ENCODE results near the gene ZNF536.
A peak's percentile ranks its signal among the peaks of the same experiment; 100 is the strongest.
"Not testable (repeated sequence)": the region's sequence is repeated elsewhere in the genome, so short reads cannot be mapped to it uniquely, and the experiment has no call there.

The ZNF536 gene

GRCh38 chr19:30390356-30390988 lies 18.3 kb downstream of the ZNF536 start:
- H3K4me2 ChIP-seq, result peak overlapping the region in 8 of 11 experiments; percentile 80 to 94 (median 84); a peak in 13 of 22 replicates
- no peak overlapping the region for H3K9ac ChIP-seq
- peaks cover 29 to 38% (median 32%) of the 10 kb centered on the region in 10 experiments for H3K4me1 ChIP-seq
- H3K27me3 ChIP-seq, result peaks cover 6 to 24% (median 16%) of the 10 kb centered on the region in 11 experiments; a peak in 17 of 22 replicates
- peaks cover 0 to 12% (median 5%) of the 10 kb centered on the region in 11 experiments; a peak in 6 of 22 replicates for H4K20me1 ChIP-seq
- H3K9me3 ChIP-seq (replicated peaks in 1 of 11), result no peaks in the 10 kb centered on the region
- no peak for TF ChIP-seq Cebpa-rat (IDR thresholded peaks at IDR 0.05)
- no peaks in the 10 kb centered on the region for H3K36me3 ChIP-seq
- H3K4me3 ChIP-seq, result no peak overlapping the region
- no peak overlapping the region for H3K27ac ChIP-seq

DNA sequence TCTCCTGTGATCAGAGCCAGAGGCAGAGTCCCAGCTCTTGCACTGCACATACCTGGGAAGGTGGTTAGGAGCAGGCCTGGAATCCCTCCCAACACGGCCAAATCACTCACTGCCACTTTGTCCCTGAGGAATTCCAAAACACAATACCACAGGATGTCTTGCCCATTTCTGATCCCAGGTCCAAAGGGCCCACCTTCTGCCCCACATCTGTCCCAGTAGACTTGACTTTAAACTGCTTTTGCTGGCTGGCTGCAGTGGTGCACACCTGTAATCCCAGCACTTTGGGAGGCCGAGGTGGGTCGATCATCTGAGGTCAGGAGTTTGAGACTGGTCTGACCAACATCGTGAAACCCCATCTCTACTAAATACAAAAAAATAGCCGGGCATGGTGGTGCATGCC lies 18.9 kb downstream of the ZNF536 start:
- TF ChIP-seq Cebpa-rat (IDR thresholded peaks at IDR 0.05), result no peak
- H3K4me2 ChIP-seq, result peak overlapping the region in 9 of 11 experiments; percentile 80 to 94 (median 85); a peak in 18 of 22 replicates
- no peaks in the 10 kb centered on the region for H3K36me3 ChIP-seq

GRCh38 chr19:30391554-30392551 lies 19.7 kb downstream of the ZNF536 start:
- Histone ChIP-seq H3K4me1 (peaks cover 29 to 38% (median 32%) of the 10 kb centered on the region in 10 experiments), H3K9me3 (replicated peaks in 1 of 11) (no peaks in the 10 kb centered on the region), H3K27me3 (peaks cover 6 to 24% (median 16%) of the 10 kb centered on the region in 11 experiments; a peak in 16 of 22 replicates), H4K20me1 (peaks cover 0 to 10% (median 5%) of the 10 kb centered on the region in 11 experiments; a peak in 5 of 22 replicates), H3K27ac (peak overlapping the region in 2 of 11 experiments; percentile 0 to 12; a peak in 2 of 22 replicates), H3K4me3 (peak overlapping the region in 5 of 10 experiments; percentile 1 to 41 (median 27); a peak in 6 of 20 replicates), H3K36me3 (no peaks in the 10 kb centered on the region), H3K9ac (peak overlapping the region in 4 of 11 experiments; percentile 3 to 30 (median 20); a peak in 5 of 22 replicates), H3K4me2 (peak overlapping the region; percentile 61 to 94 (median 82))
- no peak for TF ChIP-seq Cebpa-rat (IDR thresholded peaks at IDR 0.05)

More for the DNA sequence above, 18.9 kb downstream of the ZNF536 start:
- Histone ChIP-seq H4K20me1 (peaks cover 0 to 10% (median 5%) of the 10 kb centered on the region in 11 experiments; a peak in 6 of 22 replicates), H3K4me1 (peaks cover 29 to 38% (median 32%) of the 10 kb centered on the region in 10 experiments), H3K4me3 (no peak overlapping the region), H3K9ac (no peak overlapping the region), H3K27me3 (peaks cover 6 to 24% (median 16%) of the 10 kb centered on the region in 11 experiments; a peak in 17 of 22 replicates), H3K27ac (no peak overlapping the region), H3K9me3 (replicated peaks in 1 of 11) (no peaks in the 10 kb centered on the region)

GRCh38 chr19:30393046-30393445 lies 20.9 kb downstream of the ZNF536 start:
- H3K9ac ChIP-seq, result no peak overlapping the region
- peaks cover 6 to 24% (median 16%) of the 10 kb centered on the region in 11 experiments; a peak in 16 of 22 replicates for H3K27me3 ChIP-seq
- H4K20me1 ChIP-seq, result peaks cover 0 to 10% (median 5%) of the 10 kb centered on the region in 11 experiments; a peak in 5 of 22 replicates
- no peaks in the 10 kb centered on the region for H3K9me3 ChIP-seq (replicated peaks in 1 of 11)
- peaks cover 29 to 38% (median 32%) of the 10 kb centered on the region in 10 experiments for H3K4me1 ChIP-seq
- H3K4me3 ChIP-seq, result no peak overlapping the region
- peak overlapping the region; percentile 61 to 94 (median 82); a peak in 21 of 22 replicates for H3K4me2 ChIP-seq
- no peak for TF ChIP-seq Cebpa-rat (IDR thresholded peaks at IDR 0.05)
- H3K27ac ChIP-seq, result no peak overlapping the region
- H3K36me3 ChIP-seq, result no peaks in the 10 kb centered on the region

- Histone ChIP-seq H3K9ac (no peak overlapping the region), H3K27me3 (peaks cover 6 to 24% (median 16%) of the 10 kb centered on the region in 11 experiments; a peak in 16 of 22 replicates), H4K20me1 (peaks cover 0 to 10% (median 5%) of the 10 kb centered on the region in 11 experiments; a peak in 5 of 22 replicates), H3K4me1 (peaks cover 29 to 38% (median 32%) of the 10 kb centered on the region in 10 experiments), H3K4me3 (no peak overlapping the region), H3K9me3 (replicated peaks in 1 of 11) (no peaks in the 10 kb centered on the region), H3K36me3 (no peaks in the 10 kb centered on the region), H3K27ac (no peak overlapping the region), H3K4me2 (peak overlapping the region; percentile 61 to 94 (median 82); a peak in 19 of 22 replicates)
- TF ChIP-seq Cebpa-rat (IDR thresholded peaks at IDR 0.05), result no peak
Observed at GRCh38 chr19:30393729-30394480, 21.7 kb downstream of the ZNF536 start.

DNA sequence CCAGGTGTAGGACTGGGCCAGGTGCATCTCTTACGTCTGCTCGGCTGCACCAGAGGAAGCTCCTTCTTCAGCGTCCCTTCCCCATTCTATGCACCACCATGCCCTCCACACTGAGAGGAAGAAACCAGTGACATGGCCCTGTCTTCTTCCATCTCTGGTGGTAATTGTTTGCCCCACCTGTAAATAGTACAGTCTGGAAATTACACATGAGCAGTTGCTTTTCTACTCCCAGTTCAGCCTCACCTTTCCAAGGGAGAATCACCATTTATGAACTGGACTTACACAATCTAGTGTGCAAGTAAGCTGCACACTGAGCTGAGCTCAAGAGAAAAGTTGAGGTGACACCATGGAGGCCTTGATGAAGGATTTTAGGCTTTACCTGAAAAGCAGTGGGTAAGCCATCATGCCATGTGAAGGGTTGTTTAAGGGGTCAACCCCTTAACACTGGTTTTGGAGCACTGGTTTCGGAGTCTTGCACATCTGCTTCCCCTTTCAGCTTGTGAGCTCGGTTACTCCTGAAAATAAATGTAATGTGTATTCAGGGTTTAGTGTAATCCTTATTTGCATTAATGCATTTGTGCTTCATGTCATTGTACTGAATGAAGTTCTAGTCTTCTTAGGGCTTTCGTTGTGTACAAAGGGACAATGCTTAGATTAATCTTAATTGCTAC lies 22.4 kb downstream of the ZNF536 start:
- H4K20me1 ChIP-seq, result peaks cover 0 to 10% (median 5%) of the 10 kb centered on the region in 11 experiments; a peak in 5 of 22 replicates
- no peak overlapping the region for H3K27ac ChIP-seq
- TF ChIP-seq Cebpa-rat (IDR thresholded peaks at IDR 0.05), result no peak
- H3K27me3 ChIP-seq, result peaks cover 6 to 23% (median 14%) of the 10 kb centered on the region in 11 experiments; a peak in 16 of 22 replicates
- H3K4me2 ChIP-seq, result peak overlapping the region in 3 of 11 experiments; percentile 61 to 88 (median 72); a peak in 3 of 22 replicates
- H3K4me3 ChIP-seq, result no peak overlapping the region
- no peaks in the 10 kb centered on the region for H3K9me3 ChIP-seq (replicated peaks in 1 of 11)
- H3K4me1 ChIP-seq, result peaks cover 29 to 38% (median 32%) of the 10 kb centered on the region in 10 experiments
- H3K9ac ChIP-seq, result no peak overlapping the region
- no peaks in the 10 kb centered on the region for H3K36me3 ChIP-seq

DNA sequence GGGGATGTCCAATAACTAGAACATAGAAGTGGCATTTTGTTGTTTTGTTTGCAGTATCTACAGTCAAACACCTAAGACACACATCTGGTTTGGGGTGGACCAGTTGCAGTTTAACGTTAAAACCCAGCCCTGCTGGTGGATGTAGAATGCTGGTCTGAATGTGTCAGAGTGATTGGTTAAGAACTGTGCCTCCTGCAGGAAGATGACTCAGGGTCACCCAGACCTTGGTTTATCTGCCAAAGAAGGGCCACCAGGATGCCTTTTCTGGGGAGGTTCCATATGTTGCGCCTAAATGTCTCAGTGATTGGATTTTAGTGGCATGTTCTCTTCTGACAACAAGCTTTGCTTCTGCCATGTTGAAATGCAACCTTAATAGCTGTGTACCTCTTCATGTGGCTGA lies 23.1 kb downstream of the ZNF536 start:
- Histone ChIP-seq H3K9me3 (replicated peaks in 1 of 11) (no peaks in the 10 kb centered on the region), H3K4me1 (peaks cover 29 to 38% (median 32%) of the 10 kb centered on the region in 10 experiments), H3K27ac (no peak overlapping the region), H3K27me3 (peaks cover 0 to 19% (median 10%) of the 10 kb centered on the region in 11 experiments; a peak in 15 of 22 replicates), H3K9ac (no peak overlapping the region), H3K36me3 (no peaks in the 10 kb centered on the region), H4K20me1 (peaks cover 0 to 10% (median 5%) of the 10 kb centered on the region in 11 experiments; a peak in 5 of 22 replicates), H3K4me3 (no peak overlapping the region), H3K4me2 (no peak overlapping the region; a peak in 1 of 22 replicates)
- TF ChIP-seq Cebpa-rat (IDR thresholded peaks at IDR 0.05), result no peak

DNA sequence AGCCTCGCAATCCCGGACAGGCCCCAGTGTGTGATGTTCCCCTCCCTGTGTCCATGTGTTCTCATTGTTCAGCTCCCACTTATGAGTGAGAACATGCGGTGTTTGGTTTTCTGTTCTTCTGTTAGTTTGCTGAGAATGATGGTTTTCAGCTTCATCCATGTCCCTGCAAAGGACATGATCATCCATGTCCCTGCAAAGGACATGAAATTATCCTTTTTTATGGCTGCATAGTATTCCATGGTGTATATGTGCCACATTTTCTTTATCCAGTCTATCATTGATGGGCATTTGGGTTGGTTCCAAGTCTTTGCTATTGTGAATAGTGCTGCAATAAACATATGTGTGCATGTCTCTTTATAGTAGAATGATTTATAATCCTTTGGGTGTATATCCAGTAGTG lies 26.4 kb downstream of the ZNF536 start:
- H4K20me1 ChIP-seq; H3K4me2 ChIP-seq; H3K9me3 ChIP-seq (replicated peaks in 1 of 11); H3K27me3 ChIP-seq; H3K36me3 ChIP-seq; H3K27ac ChIP-seq; H3K4me3 ChIP-seq; H3K9ac ChIP-seq: not testable (repeated sequence)
- peaks cover 1 to 11% (median 6%) of the 10 kb centered on the region in 10 experiments for H3K4me1 ChIP-seq

Measured in BLaER1 treated with 17β-estradiol and CSF1 and Interleukin-3, amounts not matched to agents 10 nM and 100 nM (cell line).